HAP-1 (cell line): ENCODE measurements around the gene PCDH10.
A peak's percentile ranks its signal among the peaks of the same experiment; 100 is the strongest.

Experiments
- DNase-seq, 2 experiments: peaks; one replicate each; pipeline ENCODE4 v3.0.0-alpha.2; 2016 to 2020; ENCODE audit warnings: low spot score in 2 of 2
- H3K27me3 ChIP-seq: fragments of 250-450 bp; sonication (Bioruptor Pico); 2 replicates; pipeline ENCODE4 v1.5.1; 2020; ENCODE audit warnings: low read depth, mild to moderate bottlenecking, moderate library complexity
- H3K36me3 ChIP-seq: fragments of 250-450 bp; sonication (Bioruptor Pico); replicated peaks from 2 replicates; pipeline ENCODE4 v1.5.1; 2020; ENCODE audit warnings: mild to moderate bottlenecking
- H3K4me1 ChIP-seq: fragments of 250-450 bp; sonication (Bioruptor Pico); 2 replicates; pipeline ENCODE4 v1.5.1; 2020; ENCODE audit warnings: mild to moderate bottlenecking
- H3K4me3 ChIP-seq: fragments of 250-450 bp; sonication (Bioruptor Pico); 2 replicates; pipeline ENCODE4 v1.5.1; 2020; ENCODE audit warnings: mild to moderate bottlenecking, moderate library complexity
- H3K9me3 ChIP-seq: fragments of 250-450 bp; sonication (Bioruptor Pico); 2 replicates; pipeline ENCODE4 v1.5.1; 2020; ENCODE audit warnings: mild to moderate bottlenecking, moderate library complexity
- in situ Hi-C: fragments of 300-500 bp; cut with MboI; formaldehyde crosslinking; loops from 3 replicates; pipeline ENCODE4 v1.14.3; 2020; ENCODE audit warnings: low sequenced_read_pairs, inconsistent platforms, mixed read lengths

PCDH10 gene

GRCh38 chr4:133148690-133149363 is at the start of gene PCDH10:
PCDH10 (plus strand) TSS chr4:133149294; CDS start chr4:133150141, 847 bp downstream.
- DNase-seq, result no peak
- Histone ChIP-seq H3K4me3 (no peak within 1 kb of the TSS), H3K9me3 (peaks cover 7% of the 10 kb centered on the region; the same call in 1 of the 2 replicates), H3K4me1 (peaks cover 16% of the 10 kb centered on the region), H3K36me3 (no peaks in the 10 kb centered on the region), H3K27me3 (no peaks in the 10 kb centered on the region)
- in situ Hi-C loops, result no loop called here

- Histone ChIP-seq H3K4me1 (no peaks in the 10 kb centered on the region), H3K9me3 (no peaks in the 10 kb centered on the region), H3K27me3 (no peaks in the 10 kb centered on the region), H3K36me3 (no peaks in the 10 kb centered on the region), H3K4me3 (no peak overlapping the region)
- in situ Hi-C loops, result no loop called here
- no peak for DNase-seq
These were observed 47.1 kb upstream of the PCDH10 start for GRCh38 chr4:133102043-133102442.

- in situ Hi-C loops, result no loop called here
- Histone ChIP-seq H3K4me3 (no peak overlapping the region), H3K36me3 (no peaks in the 10 kb centered on the region), H3K27me3 (no peaks in the 10 kb centered on the region), H3K4me1 (no peaks in the 10 kb centered on the region), H3K9me3 (no peaks in the 10 kb centered on the region)
- DNase-seq, result no peak
These were observed 46.3 kb upstream of the PCDH10 start for GRCh38 chr4:133102612-133103409.

- Histone ChIP-seq H3K9me3 (no peaks in the 10 kb centered on the region), H3K27me3 (no peaks in the 10 kb centered on the region), H3K36me3 (no peaks in the 10 kb centered on the region), H3K4me1 (peaks cover 16% of the 10 kb centered on the region), H3K4me3 (no peak overlapping the region)
- DNase-seq, result peak in 1 of 2 experiments; percentile 93
- in situ Hi-C loops, result no loop called here
These were observed 36.5 kb upstream of the PCDH10 start for GRCh38 chr4:133112641-133113040.

GRCh38 chr4:133124746-133125145 is 24.3 kb upstream of the PCDH10 start:
- in situ Hi-C loops, result no loop called here
- Histone ChIP-seq H3K36me3 (no peaks in the 10 kb centered on the region), H3K4me1 (peaks cover 4% of the 10 kb centered on the region; the same call in 1 of the 2 replicates), H3K4me3 (no peak overlapping the region), H3K9me3 (no peaks in the 10 kb centered on the region), H3K27me3 (no peaks in the 10 kb centered on the region)
- no peak for DNase-seq

GRCh38 chr4:133127500-133127899 is 21.6 kb upstream of the PCDH10 start:
- in situ Hi-C loops, result no loop called here
- H3K27me3 ChIP-seq, result no peaks in the 10 kb centered on the region
- H3K9me3 ChIP-seq, result no peaks in the 10 kb centered on the region
- DNase-seq, result no peak
- H3K4me1 ChIP-seq, result peaks cover 20% of the 10 kb centered on the region
- H3K4me3 ChIP-seq, result no peak overlapping the region
- no peaks in the 10 kb centered on the region for H3K36me3 ChIP-seq

GRCh38 chr4:133129237-133129636 is 19.9 kb upstream of the PCDH10 start:
- Histone ChIP-seq H3K27me3 (no peaks in the 10 kb centered on the region), H3K4me1 (peaks cover 22% of the 10 kb centered on the region), H3K36me3 (no peaks in the 10 kb centered on the region), H3K9me3 (no peaks in the 10 kb centered on the region), H3K4me3 (no peak overlapping the region)
- DNase-seq, result no peak
- in situ Hi-C loops, result no loop called here

GRCh38 chr4:133130171-133130570 is 18.9 kb upstream of the PCDH10 start:
- H3K4me1 ChIP-seq, result peaks cover 22% of the 10 kb centered on the region
- in situ Hi-C loops, result no loop called here
- H3K9me3 ChIP-seq, result no peaks in the 10 kb centered on the region
- no peaks in the 10 kb centered on the region for H3K27me3 ChIP-seq
- no peak for DNase-seq
- no peaks in the 10 kb centered on the region for H3K36me3 ChIP-seq
- no peak overlapping the region for H3K4me3 ChIP-seq

GRCh38 chr4:133131829-133132460 is 17.1 kb upstream of the PCDH10 start:
- in situ Hi-C loops, result no loop called here
- Histone ChIP-seq H3K36me3 (no peaks in the 10 kb centered on the region), H3K9me3 (no peaks in the 10 kb centered on the region), H3K4me3 (no peak overlapping the region), H3K27me3 (no peaks in the 10 kb centered on the region), H3K4me1 (peaks cover 22% of the 10 kb centered on the region)
- DNase-seq, result peak in 1 of 2 experiments; percentile 88

- in situ Hi-C loops, result no loop called here
- H3K27me3 ChIP-seq, result no peaks in the 10 kb centered on the region
- H3K4me3 ChIP-seq, result no peak overlapping the region
- H3K36me3 ChIP-seq, result no peaks in the 10 kb centered on the region
- no peaks in the 10 kb centered on the region for H3K9me3 ChIP-seq
- peaks cover 8% of the 10 kb centered on the region for H3K4me1 ChIP-seq
- DNase-seq, result no peak
These were observed 12.3 kb upstream of the PCDH10 start for GRCh38 chr4:133136833-133137232.

GRCh38 chr4:133137571-133137970 is 11.5 kb upstream of the PCDH10 start:
- Histone ChIP-seq H3K36me3 (no peaks in the 10 kb centered on the region), H3K4me1 (peaks cover 1% of the 10 kb centered on the region), H3K9me3 (no peaks in the 10 kb centered on the region), H3K27me3 (no peaks in the 10 kb centered on the region), H3K4me3 (no peak overlapping the region)
- DNase-seq, result no peak
- in situ Hi-C loops, result no loop called here

GRCh38 chr4:133143775-133144430 is 5.2 kb upstream of the PCDH10 start:
- in situ Hi-C loops, result no loop called here
- Histone ChIP-seq H3K4me3 (no peak overlapping the region), H3K36me3 (no peaks in the 10 kb centered on the region), H3K27me3 (no peaks in the 10 kb centered on the region), H3K9me3 (peaks cover 3% of the 10 kb centered on the region; the same call in 1 of the 2 replicates), H3K4me1 (peaks cover 16% of the 10 kb centered on the region)
- DNase-seq, result no peak

GRCh38 chr4:133145241-133145640 is 3.9 kb upstream of the PCDH10 start:
- H3K9me3 ChIP-seq, result peaks cover 3% of the 10 kb centered on the region; the same call in 1 of the 2 replicates
- H3K4me3 ChIP-seq, result no peak overlapping the region
- in situ Hi-C loops, result no loop called here
- H3K4me1 ChIP-seq, result peaks cover 16% of the 10 kb centered on the region
- no peaks in the 10 kb centered on the region for H3K27me3 ChIP-seq
- H3K36me3 ChIP-seq, result no peaks in the 10 kb centered on the region
- DNase-seq, result no peak
